ENCODE results near the gene HPS1.

GRCh38 chr10:98420786-98421185 is 25.9 kb downstream of the HPS1 start:
- TF ChIP-seq NRF1 (IDR thresholded peaks at IDR 0.05; ENCODE audit: low read depth, low read length) (no peak), POLR2A (IDR thresholded peaks at IDR 0.05; ENCODE audit: control extremely low read depth in 1 of 2, low read depth in 2 of 2, low read length in 2 of 2) (no peak), SRF (IDR thresholded peaks at IDR 0.05; ENCODE audit: low read depth, low read length) (no peak)

All from H1 (cell line).